Breast epithelium (tissue), 3 donors: Measurements from ENCODE around the gene INSM1.

Experiments used
- POLR2A ChIP-seq: fragments of 450-650 bp; IDR thresholded peaks from one replicate; pipeline ENCODE4 v1.6.1; 2016; ENCODE audit warnings: antibody characterized with exemption, mild to moderate bottlenecking, moderate library complexity
- TF ChIP-seq, protein P1 (sequence below), 3 donors: fragments of 450-650 bp; IDR thresholded peaks; one replicate each; pipeline ENCODE4 v1.5.1; 2016 to 2017; ENCODE audit warnings: antibody characterized with exemption in 3 of 3, mild to moderate bottlenecking in 3 of 3, moderate library complexity in 3 of 3

DNA sequence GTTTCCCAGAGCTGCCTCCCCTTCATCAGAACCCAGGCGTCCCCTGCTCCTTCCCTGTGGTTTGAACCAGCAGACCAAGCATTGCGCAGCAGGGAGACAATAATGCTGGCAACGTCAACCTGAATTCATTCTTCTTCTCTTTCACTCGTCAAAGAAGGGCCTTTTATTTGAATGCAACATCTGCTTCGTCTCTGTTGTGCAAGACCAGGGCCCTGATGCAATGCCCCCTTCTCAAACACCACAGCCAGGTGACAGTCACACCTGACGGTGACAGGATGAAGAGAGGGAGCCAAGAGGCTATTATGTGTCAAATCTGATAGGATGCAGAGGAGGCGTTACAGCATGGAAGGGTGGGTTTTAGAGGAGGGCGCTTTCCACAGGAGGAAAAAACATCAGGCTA lies 8.0 kb downstream of the INSM1 start:
- TF ChIP-seq, protein P1, sequence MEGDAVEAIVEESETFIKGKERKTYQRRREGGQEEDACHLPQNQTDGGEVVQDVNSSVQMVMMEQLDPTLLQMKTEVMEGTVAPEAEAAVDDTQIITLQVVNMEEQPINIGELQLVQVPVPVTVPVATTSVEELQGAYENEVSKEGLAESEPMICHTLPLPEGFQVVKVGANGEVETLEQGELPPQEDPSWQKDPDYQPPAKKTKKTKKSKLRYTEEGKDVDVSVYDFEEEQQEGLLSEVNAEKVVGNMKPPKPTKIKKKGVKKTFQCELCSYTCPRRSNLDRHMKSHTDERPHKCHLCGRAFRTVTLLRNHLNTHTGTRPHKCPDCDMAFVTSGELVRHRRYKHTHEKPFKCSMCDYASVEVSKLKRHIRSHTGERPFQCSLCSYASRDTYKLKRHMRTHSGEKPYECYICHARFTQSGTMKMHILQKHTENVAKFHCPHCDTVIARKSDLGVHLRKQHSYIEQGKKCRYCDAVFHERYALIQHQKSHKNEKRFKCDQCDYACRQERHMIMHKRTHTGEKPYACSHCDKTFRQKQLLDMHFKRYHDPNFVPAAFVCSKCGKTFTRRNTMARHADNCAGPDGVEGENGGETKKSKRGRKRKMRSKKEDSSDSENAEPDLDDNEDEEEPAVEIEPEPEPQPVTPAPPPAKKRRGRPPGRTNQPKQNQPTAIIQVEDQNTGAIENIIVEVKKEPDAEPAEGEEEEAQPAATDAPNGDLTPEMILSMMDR (IDR thresholded peaks at IDR 0.05), result no peak
- no peak for TF ChIP-seq POLR2A
